Vagina (tissue), 2 donors: Measurements from ENCODE around the gene PNCK. TPM values are rescaled to one million over a fixed set of nuclear protein-coding genes. Genes with fewer than 3 reads are reported as not detected.
"Not testable (repeated sequence)": the region's sequence is repeated elsewhere in the genome, so short reads cannot be mapped to it uniquely, and the experiment has no call there.

ENCODE experiments used
- DNase-seq, 2 donors: peaks; one replicate each; pipeline ENCODE4 v3.0.0-alpha.2; 2017; ENCODE audit errors: extremely low spot score in 2 of 2
- H3K27ac ChIP-seq: fragments of 200-600 bp; sonication (generic); one replicate; pipeline ENCODE4 v1.5.1; 2019
- H3K27me3 ChIP-seq: fragments of 200-600 bp; sonication (generic); one replicate; pipeline ENCODE4 v1.5.1; 2019
- H3K36me3 ChIP-seq, 2 donors: fragments of 200-600 bp; sonication (generic); one replicate each; pipeline ENCODE4 v1.5.1; 2017 to 2019
- H3K4me1 ChIP-seq: fragments of 200-600 bp; sonication (generic); one replicate; pipeline ENCODE4 v1.5.1; 2019
- H3K4me3 ChIP-seq, 2 donors: fragments of 200-600 bp; sonication (generic); 1 replicate in 1 of 2; 2 replicates in 1 of 2; pipeline ENCODE4 v1.5.1; 2016 to 2019
- H3K9me3 ChIP-seq: fragments of 200-600 bp; sonication (generic); one replicate; pipeline ENCODE4 v1.5.1; 2019
- POLR2A ChIP-seq, 2 donors: fragments of 450-650 bp; IDR thresholded peaks; one replicate each; pipeline ENCODE4 v1.6.1; 2017; ENCODE audit warnings: antibody characterized with exemption in 2 of 2, mild to moderate bottlenecking in 2 of 2, moderate library complexity in 2 of 2
- POLR2AphosphoS5 ChIP-seq, 2 donors: sonication (generic); formaldehyde crosslinking; IDR thresholded peaks; one replicate each; pipeline ENCODE4 v1.9.0; 2017; ENCODE audit warnings: antibody characterized with exemption in 2 of 2, mild to moderate bottlenecking in 2 of 2, low read depth in 1 of 2; ENCODE audit not compliant: insufficient read depth in 1 of 2
- intact Hi-C: fragments of 100-400 bp; cut with DNase I; formaldehyde crosslinking; loops from one replicate; pipeline ENCODE4 v1.15.1; 2023
- total RNA-seq: library from RNA; depleted of rRNA; stranded (reverse); fragments of >200 nt; gene quantifications from one replicate; pipeline ENCODE4 v1.2.3, GENCODE V29; 2016
- TF ChIP-seq, protein P1 (sequence below), 3 experiments: fragments of 450-650 bp in 2 of 3; fragments of 200-600 bp in 1 of 3; sonication (generic) in 1 of 3; IDR thresholded peaks; one replicate each; pipeline ENCODE4 v1.5.1; 2017 to 2019; ENCODE audit warnings: antibody characterized with exemption in 3 of 3, mild to moderate bottlenecking in 2 of 3, moderate library complexity in 2 of 3

The PNCK gene
- total RNA-seq, 1 donor from 2014 or later: 9.3 TPM

- intact Hi-C loops: no loop called here
- no peaks in the 10 kb centered on the region for H3K27me3 ChIP-seq
- peaks cover 0 to 3% of the 10 kb centered on the region in 2 donors for H3K36me3 ChIP-seq
- no peak for DNase-seq
- no peaks in the 10 kb centered on the region for H3K4me1 ChIP-seq
- no peak overlapping the region for H3K27ac ChIP-seq
- no peak overlapping the region for H3K4me3 ChIP-seq
- H3K9me3 ChIP-seq: no peaks in the 10 kb centered on the region
- TF ChIP-seq, protein P1, sequence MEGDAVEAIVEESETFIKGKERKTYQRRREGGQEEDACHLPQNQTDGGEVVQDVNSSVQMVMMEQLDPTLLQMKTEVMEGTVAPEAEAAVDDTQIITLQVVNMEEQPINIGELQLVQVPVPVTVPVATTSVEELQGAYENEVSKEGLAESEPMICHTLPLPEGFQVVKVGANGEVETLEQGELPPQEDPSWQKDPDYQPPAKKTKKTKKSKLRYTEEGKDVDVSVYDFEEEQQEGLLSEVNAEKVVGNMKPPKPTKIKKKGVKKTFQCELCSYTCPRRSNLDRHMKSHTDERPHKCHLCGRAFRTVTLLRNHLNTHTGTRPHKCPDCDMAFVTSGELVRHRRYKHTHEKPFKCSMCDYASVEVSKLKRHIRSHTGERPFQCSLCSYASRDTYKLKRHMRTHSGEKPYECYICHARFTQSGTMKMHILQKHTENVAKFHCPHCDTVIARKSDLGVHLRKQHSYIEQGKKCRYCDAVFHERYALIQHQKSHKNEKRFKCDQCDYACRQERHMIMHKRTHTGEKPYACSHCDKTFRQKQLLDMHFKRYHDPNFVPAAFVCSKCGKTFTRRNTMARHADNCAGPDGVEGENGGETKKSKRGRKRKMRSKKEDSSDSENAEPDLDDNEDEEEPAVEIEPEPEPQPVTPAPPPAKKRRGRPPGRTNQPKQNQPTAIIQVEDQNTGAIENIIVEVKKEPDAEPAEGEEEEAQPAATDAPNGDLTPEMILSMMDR (IDR thresholded peaks at IDR 0.05): no peak
- TF ChIP-seq POLR2A (IDR thresholded peaks at IDR 0.05) (no peak), POLR2AphosphoS5 (IDR thresholded peaks at IDR 0.05; ENCODE audit: insufficient read depth in 1 of 2, low read depth in 1 of 2) (no peak)
Observed at GRCh38 chrX:153700376-153700945, 26.8 kb upstream of the PNCK start.

GRCh38 chrX:153699784-153700371 lies 26.3 kb upstream of the PNCK start:
- H3K27ac ChIP-seq, H3K27me3 ChIP-seq, DNase-seq, H3K4me3 ChIP-seq, H3K9me3 ChIP-seq, H3K4me1 ChIP-seq, H3K36me3 ChIP-seq, intact Hi-C loops: not testable (repeated sequence)

GRCh38 chrX:153699210-153699783 lies 25.7 kb upstream of the PNCK start:
- H3K9me3 ChIP-seq, intact Hi-C loops, H3K36me3 ChIP-seq, H3K27me3 ChIP-seq, DNase-seq, H3K4me1 ChIP-seq, H3K27ac ChIP-seq, H3K4me3 ChIP-seq: not testable (repeated sequence)

DNA sequence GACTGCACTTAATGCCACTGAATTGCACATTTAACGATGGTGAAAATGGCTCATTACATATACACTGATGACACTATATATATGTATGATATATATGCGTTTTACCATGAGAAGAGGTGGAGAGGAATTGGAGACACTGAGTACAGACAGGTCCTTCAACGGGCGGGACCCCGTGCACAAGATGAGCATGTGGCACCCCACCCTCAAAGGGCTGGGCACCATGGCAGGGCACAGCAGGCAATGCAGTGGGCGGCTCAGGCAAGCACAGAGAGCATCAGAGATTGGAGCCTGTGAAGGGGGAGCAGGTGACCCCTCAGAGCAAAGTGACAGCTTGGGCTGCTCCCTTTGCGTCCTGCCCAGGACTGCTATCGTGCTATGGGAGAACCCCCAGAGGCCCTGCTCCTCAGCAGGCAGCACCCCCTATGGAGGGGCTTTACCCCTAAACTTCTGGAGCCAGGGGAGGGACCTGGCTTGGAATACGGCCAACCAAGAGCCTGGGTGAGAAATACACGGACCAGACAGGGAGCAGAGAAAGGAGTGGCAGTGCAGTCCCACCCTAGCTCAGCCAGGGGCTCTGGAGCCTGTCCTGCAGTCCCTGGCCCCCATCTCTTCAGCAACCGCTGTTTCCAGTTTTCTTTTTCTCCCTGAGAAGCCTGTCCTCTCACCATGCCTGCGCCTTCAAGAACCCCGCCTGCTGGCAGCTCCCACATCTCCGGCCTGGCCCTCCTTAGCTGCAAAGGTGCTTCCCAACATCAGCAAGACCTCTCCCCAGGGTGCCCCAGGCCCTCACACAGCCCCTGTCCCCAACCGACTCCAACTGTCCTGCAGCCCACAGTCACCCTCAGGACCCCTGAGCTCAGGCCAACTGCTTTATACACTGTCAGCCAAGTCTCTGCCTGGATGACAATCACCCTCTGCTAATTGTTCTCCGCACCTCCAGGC lies 24.6 kb upstream of the PNCK start:
- no peak for DNase-seq
- intact Hi-C loops: no loop called here
- no peak overlapping the region for H3K27ac ChIP-seq
- TF ChIP-seq POLR2AphosphoS5 (IDR thresholded peaks at IDR 0.05; ENCODE audit: insufficient read depth in 1 of 2, low read depth in 1 of 2) (no peak), POLR2A (IDR thresholded peaks at IDR 0.05) (no peak)
- TF ChIP-seq, protein P1 (IDR thresholded peaks at IDR 0.05): no peak
- no peaks in the 10 kb centered on the region for H3K4me1 ChIP-seq
- H3K36me3 ChIP-seq: no peaks in the 10 kb centered on the region
- no peaks in the 10 kb centered on the region for H3K9me3 ChIP-seq
- no peaks in the 10 kb centered on the region for H3K27me3 ChIP-seq
- H3K4me3 ChIP-seq: no peak overlapping the region

GRCh38 chrX:153696986-153697722 lies 23.5 kb upstream of the PNCK start:
- H3K36me3 ChIP-seq, H3K4me3 ChIP-seq, DNase-seq, H3K27me3 ChIP-seq, intact Hi-C loops, H3K4me1 ChIP-seq, H3K27ac ChIP-seq, H3K9me3 ChIP-seq: not testable (repeated sequence)

- intact Hi-C loops, H3K27ac ChIP-seq, H3K4me1 ChIP-seq, DNase-seq, H3K4me3 ChIP-seq, H3K27me3 ChIP-seq, H3K36me3 ChIP-seq, H3K9me3 ChIP-seq: not testable (repeated sequence)
Observed at GRCh38 chrX:153696538-153696937, 22.9 kb upstream of the PNCK start.
